Measurements from ENCODE around the gene TLN1. TPM values are rescaled to one million over a fixed set of nuclear protein-coding genes. Genes with fewer than 3 reads are reported as not detected.

TLN1 gene
- total and polyA plus RNA-seq, 2 of the 4 experiments (the other 2 are of a cell fraction): 228 to 346 TPM

- DNase-seq: peak; percentile 70
- peaks cover 3% of the 10 kb centered on the region; the same call in 1 of the 2 replicates for H4K20me1 ChIP-seq (ENCODE audit: insufficient read depth, low read length)
- intact Hi-C loops (cut with micrococcal nuclease) (loop anchor here (1.0 to 10.0 kb wide), 5 partner anchors 33 to 174 kb away; partner anchors contain the start of genes HINT2 and SPAG8), in situ Hi-C loops (cut with MboI; ENCODE audit: low sequenced_read_pairs) (loop anchor here (10.0 kb wide), 1 partner anchor 154 kb away; no protein-coding TSS in a partner anchor), dilution Hi-C loops (cut with HindIII; ENCODE audit: low sequenced_read_pairs, unreplicated experiment) (no loop called here)
- peak overlapping the region; percentile 78 for H3K23ac ChIP-seq (ENCODE audit: low read depth, low read length)
- BruUV-seq (replicated peaks): TSS peak; percentile 59
- ATAC-seq (ENCODE audit: low read depth): peak; percentile 13
- POLR2A ChIA-PET (ENCODE audit: unreplicated experiment): no interaction called here
- peak overlapping the region; percentile 92 for H3K4ac ChIP-seq (ENCODE audit: low read depth, low read length)
- H4K5ac ChIP-seq (ENCODE audit: low read depth, low read length): no peak overlapping the region
- H3K14ac ChIP-seq (replicated peaks; ENCODE audit: low read depth, low read length): peak overlapping the region; percentile 94
- H3K18ac ChIP-seq (ENCODE audit: low read depth, low read length): no peak overlapping the region
- WGBS, 2 experiments (ENCODE audit: extremely low coverage in 2 of 2, insufficient read length in 1 of 2): 0% methylated on average over 1 of the region's 2 CpGs; no CpG with 5 or more reads in 1 of the 2 experiments
- peak overlapping the region; percentile 3 to 88; a peak in 3 of 4 replicates for H4K8ac ChIP-seq (ENCODE audit: low read depth in 2 of 2, low read length in 2 of 2)
- H2AFZ ChIP-seq (replicated peaks; ENCODE audit: low read length, poor library complexity): peak overlapping the region; percentile 93
- no peaks in the 10 kb centered on the region for H3K27me3 ChIP-seq (ENCODE audit: control insufficient read depth, insufficient read depth, low read length)
- CTCF ChIA-PET: interaction anchor here (0.5 to 3.1 kb wide), 9 partner anchors 11 to 327 kb away, joined by 3 to 19 read pairs (median 3); partner anchors contain the start of genes CA9, CREB3 and TLN1
- H3K56ac ChIP-seq (ENCODE audit: extremely low read depth, insufficient read depth, low read length): peak overlapping the region; percentile 80; the same call in 1 of the 2 replicates
- H2BK15ac ChIP-seq (ENCODE audit: low read depth, low read length): peak overlapping the region; percentile 31; the same call in 1 of the 3 replicates
- H2AK5ac ChIP-seq (ENCODE audit: low read depth, low read length): peak overlapping the region; percentile 29; the same call in 1 of the 2 replicates
- H3K4me2 ChIP-seq (ENCODE audit: low read depth, low read length): peak overlapping the region; percentile 70
- H2BK5ac ChIP-seq (ENCODE audit: low read depth, low read length, poor library complexity, severe bottlenecking): peak overlapping the region; percentile 87
- peaks cover 7% of the 10 kb centered on the region for H3K4me1 ChIP-seq (ENCODE audit: control insufficient read depth, insufficient read depth, low read length)
- H2BK20ac ChIP-seq (ENCODE audit: low read depth, low read length): 0 out of 2 replicates have a peak overlapping the region, but pooled peaks have one; percentile 2
- H2BK120ac ChIP-seq (ENCODE audit: low read depth, low read length): peak overlapping the region; percentile 28; the same call in 1 of the 2 replicates
- peaks cover 2% of the 10 kb centered on the region; the same call in 1 of the 2 replicates for H3K9me1 ChIP-seq (ENCODE audit: insufficient read depth, low read length)
- H4K91ac ChIP-seq (ENCODE audit: insufficient read depth, low read depth, low read length): peak overlapping the region; percentile 35
- TF ChIP-seq RAD21 (IDR thresholded peaks at IDR 0.05; ENCODE audit: low read length) (no peak), FOS (IDR thresholded peaks at IDR 0.05; ENCODE audit: low read depth, low read length) (0 out of 2 replicates have a peak, but pooled peaks have one; percentile 23)
- H3K9ac ChIP-seq (ENCODE audit: low read depth, low read length): peak overlapping the region; percentile 85
- peaks cover 19 to 49% of the 10 kb centered on the region in 2 experiments; a peak in 3 of 4 replicates for H3K79me1 ChIP-seq (ENCODE audit: low read depth in 1 of 2, low read length in 2 of 2)
- H3K36me3 ChIP-seq (ENCODE audit: control insufficient read depth, insufficient read depth, low read length): peaks cover 11% of the 10 kb centered on the region
- peak overlapping the region; percentile 78 for H3K4me3 ChIP-seq (ENCODE audit: insufficient read depth, low read depth, low read length)
- H3K27ac ChIP-seq (ENCODE audit: insufficient read depth, low read length): peak overlapping the region; percentile 88
- H2AK9ac ChIP-seq (replicated peaks; ENCODE audit: low read depth, low read length, poor library complexity): peak overlapping the region; percentile 92
- H3K9me3 ChIP-seq (ENCODE audit: control insufficient read depth, insufficient read depth, low read length): no peaks in the 10 kb centered on the region
Measured at GRCh38 chr9:35658968-35659220, 73.1 kb downstream of the TLN1 start.
